ENCODE data around the gene MUC21.
"Not testable (repeated sequence)": the region's sequence is repeated elsewhere in the genome, so short reads cannot be mapped to it uniquely, and the experiment has no call there.

The MUC21 gene

DNA sequence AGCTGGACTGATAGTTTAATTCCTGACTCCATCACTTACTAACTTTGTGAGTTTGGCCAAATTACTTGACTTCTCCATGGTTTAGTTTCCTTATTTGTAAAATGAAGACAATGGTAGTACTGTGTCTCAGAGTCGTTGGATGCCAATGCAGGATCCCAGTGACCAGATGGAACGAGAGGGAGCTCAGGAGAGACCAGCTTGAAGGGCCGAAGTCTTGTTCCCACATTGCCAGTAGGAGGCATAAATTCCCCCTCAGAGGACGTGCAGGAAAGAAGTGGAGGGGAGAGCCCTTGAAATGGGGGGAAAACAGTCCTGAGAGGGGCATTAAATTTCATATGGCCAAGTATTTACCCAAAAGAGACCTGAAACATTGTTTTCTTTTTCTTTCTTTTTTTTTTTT, 24.6 kb downstream of the MUC21 start:
- no peak for DNase-seq (ENCODE audit: low spot score)

DNA sequence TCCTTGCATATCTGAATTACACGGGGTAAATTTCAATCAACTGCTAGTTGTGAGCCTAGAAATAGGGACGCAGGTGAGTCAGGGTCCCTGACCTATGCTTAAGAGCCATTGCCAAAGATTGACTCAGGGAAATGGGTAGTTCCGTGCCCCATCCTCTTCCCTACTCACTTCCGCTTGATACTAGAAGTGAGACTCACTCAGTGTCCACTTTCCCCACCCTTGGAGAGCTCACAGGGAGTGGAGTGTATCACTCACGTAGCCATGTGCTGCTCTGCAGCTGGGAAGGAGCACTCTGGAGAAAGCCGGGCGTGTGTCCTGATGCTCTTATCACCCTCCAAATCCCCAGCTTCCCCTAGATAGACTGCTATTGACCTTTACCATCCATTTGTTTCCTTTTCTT, 26.2 kb downstream of the MUC21 start:
- DNase-seq (ENCODE audit: low spot score) = no peak

DNA sequence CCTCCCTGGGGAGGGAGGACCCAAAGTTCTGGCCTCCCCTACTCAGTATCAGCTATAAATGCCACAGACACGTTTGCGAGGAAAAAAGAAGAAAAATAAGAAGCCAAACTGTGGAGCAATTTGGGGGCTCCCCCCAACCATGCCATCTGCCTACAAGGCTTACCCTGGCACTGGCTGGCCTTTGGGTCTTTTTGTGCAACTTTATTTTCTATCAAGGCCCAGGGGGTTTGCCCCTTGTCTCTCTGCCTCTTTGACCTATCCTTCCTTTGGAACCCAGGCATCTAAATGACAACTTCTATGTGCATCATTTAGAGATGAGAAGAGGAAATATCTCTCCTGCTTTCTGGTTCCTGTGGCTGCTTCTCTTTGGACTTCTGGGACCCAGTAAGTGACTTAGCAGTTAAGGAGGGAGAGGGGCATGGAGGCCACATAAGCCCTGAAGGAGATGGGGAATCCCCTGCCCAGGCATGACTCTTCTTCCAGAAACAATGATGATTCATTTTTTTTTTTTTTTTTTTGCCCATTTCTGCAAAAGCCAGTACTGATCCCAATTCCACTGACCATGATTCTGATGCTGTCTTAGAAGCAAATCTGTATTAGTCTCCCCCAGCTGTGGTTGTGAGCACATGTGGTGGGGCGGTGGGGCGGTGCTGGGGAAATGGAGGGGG, 27.0 kb downstream of the MUC21 start, which contains the start of gene MUC22:
TSS of gene MUC22 (plus strand) at position 82 of the 668 bp plus-strand sequence. CDS start at position 315, 233 bp downstream.
- no peak for DNase-seq (ENCODE audit: low spot score)

GRCh38 chr6:31011153-31011552, 27.6 kb downstream of the MUC21 start:
- DNase-seq (ENCODE audit: low spot score) = no peak

- DNase-seq (ENCODE audit: low spot score) = no peak
Measured at GRCh38 chr6:31016659-31017299, 33.3 kb downstream of the MUC21 start.

- not testable (repeated sequence) for DNase-seq (ENCODE audit: low spot score)
Measured at GRCh38 chr6:31017436-31017835, 33.9 kb downstream of the MUC21 start.

DNA sequence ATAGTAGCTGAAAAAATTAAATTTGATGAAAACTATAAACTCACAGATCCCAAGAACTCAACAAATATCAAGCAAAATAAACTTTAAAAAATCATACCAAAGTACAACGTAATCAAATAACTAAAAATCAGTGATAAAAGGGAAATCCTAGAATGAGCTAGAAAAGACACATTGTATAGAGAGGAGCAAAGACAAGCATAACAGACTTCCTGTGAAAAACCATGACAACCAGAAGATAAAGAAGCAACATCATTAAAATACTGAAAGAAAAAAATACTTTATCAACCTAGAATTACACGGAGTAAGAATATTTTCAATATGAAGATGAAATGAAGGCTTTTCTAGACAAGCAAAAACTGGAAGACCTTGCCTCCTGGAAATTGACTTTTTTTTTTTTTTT, 36.5 kb downstream of the MUC21 start:
- DNase-seq (ENCODE audit: low spot score) = no peak

GRCh38 chr6:31020631-31021255, 37.2 kb downstream of the MUC21 start:
- not testable (repeated sequence) for DNase-seq (ENCODE audit: low spot score)

GRCh38 chr6:31021705-31022531, 38.4 kb downstream of the MUC21 start:
- DNase-seq (ENCODE audit: low spot score) = not testable (repeated sequence)

DNA sequence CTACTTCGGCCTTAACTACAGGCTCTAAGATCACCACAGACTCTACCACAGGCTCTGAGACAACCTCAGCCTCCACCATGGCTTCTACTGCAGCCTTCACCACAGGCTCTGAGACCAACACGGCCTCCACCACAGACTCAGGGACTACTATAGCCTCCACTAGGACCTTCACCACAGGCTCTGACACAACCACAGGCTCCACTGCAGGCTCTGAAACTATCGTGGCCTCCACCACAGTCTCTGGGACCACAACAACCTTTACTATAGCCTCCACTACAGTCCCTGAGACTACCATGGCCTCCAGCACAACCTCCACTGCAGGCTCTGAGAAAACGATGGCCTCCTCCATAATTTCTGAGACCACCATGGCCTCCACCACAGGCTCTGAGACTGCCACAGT, 42.1 kb downstream of the MUC21 start:
- no peak for DNase-seq (ENCODE audit: low spot score)

- DNase-seq (ENCODE audit: low spot score) = no peak
Measured at GRCh38 chr6:31031095-31031494, 47.6 kb downstream of the MUC21 start.

DNA sequence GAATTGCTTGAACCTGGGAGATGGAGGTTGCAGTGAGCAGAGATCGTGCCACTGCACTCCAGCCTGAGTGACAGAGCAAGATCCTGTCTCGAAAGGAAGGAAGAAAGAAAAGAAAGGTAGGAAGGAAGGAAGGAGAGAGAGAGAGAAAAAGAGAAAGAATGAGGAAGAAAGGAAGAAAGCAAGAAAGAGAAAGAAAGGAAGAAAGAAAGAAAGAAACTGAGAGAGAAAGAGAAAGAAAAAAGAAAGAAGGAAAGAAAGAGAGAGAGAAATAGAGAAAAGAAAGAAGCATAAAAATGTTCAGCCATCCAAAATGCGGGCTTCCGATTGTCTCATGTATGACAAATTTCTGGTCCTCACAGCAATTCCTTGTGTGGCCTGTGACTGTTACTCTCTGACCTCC, 49.6 kb downstream of the MUC21 start:
- no peak for DNase-seq (ENCODE audit: low spot score)

GRCh38 chr6:31035862-31036497, 52.5 kb downstream of the MUC21 start:
- no peak for DNase-seq (ENCODE audit: low spot score)

DNA sequence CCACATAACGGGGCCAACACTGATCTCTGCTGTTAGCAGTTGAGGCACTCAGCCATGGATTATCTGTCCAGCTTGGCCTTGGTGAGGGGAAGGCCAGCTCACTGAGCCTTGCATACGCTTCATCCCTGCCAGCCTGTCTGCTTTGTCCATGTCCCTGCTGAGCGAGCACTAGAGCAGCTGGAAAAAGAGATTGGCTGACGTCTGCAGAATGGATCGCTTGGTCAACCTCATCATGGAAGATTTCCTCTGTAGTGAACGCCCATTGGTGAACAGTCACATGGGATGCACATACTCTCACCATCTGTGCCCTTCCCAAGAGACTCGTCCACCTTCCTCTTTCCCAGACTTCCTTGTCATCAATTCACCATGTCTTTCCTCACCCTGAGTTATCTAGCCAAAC, 53.7 kb downstream of the MUC21 start:
- DNase-seq (ENCODE audit: low spot score) = no peak

GRCh38 chr6:31037682-31038081, 54.2 kb downstream of the MUC21 start:
- DNase-seq (ENCODE audit: low spot score) = no peak

DNA sequence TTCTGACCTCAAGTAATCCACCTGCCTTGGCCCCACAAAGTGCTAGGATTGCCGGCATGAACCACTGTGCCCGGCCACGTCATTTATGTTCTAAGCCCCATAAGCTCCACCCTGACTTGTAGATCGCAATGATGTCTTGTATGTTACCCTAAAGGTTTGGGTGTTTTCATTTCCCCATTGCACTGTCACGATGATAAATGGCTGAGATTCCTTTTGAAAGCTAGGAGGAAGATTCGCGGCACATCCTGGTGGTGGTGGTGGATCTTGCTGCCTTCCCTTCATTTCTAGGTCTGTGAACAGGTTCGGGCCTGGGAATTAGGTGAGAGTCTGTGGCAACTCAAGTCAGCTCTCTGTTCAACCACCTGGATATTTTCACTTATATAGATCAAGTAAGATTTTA, 55.0 kb downstream of the MUC21 start:
- no peak for DNase-seq (ENCODE audit: low spot score)

Data from hematopoietic multipotent progenitor cell treated with erythropoietin and hydrocortisone succinate and interleukin-3 and kit ligand, for 17 days (in vitro differentiated cells).